Astrocyte (in vitro differentiated cells and primary cell): Measurements from ENCODE around the gene GMEB2. TPM values are rescaled to one million over a fixed set of nuclear protein-coding genes. Genes with fewer than 3 reads are reported as not detected.

Experiments
- DNase-seq: peaks from one replicate; pipeline ENCODE4 v3.0.0-alpha.2; 2010; ENCODE audit warnings: low read depth
- FAIRE-seq: peaks from 2 replicates; lab custom pipeline; 2011; peaks lifted over from hg19 to GRCh38; lab: Jason Lieb, UNC
- H2AFZ ChIP-seq: 2 replicates; pipeline ENCODE4 v1.6.0; 2012; ENCODE audit warnings: low read depth, low read length, inconsistent platforms
- H3K27ac ChIP-seq: 2 replicates; pipeline ENCODE4 v1.5.1; 2011; ENCODE audit warnings: low read depth, low read length, inconsistent platforms
- H3K27me3 ChIP-seq: 2 replicates; pipeline ENCODE4 v1.6.0; 2011; ENCODE audit warnings: low read length, inconsistent platforms; ENCODE audit not compliant: insufficient read depth
- H3K36me3 ChIP-seq: 2 replicates; pipeline ENCODE4 v1.5.1; 2011; ENCODE audit warnings: low read length, inconsistent platforms; ENCODE audit not compliant: insufficient read depth
- H3K4me1 ChIP-seq: 2 replicates; pipeline ENCODE4 v1.5.1; 2011; ENCODE audit warnings: low read length, inconsistent platforms; ENCODE audit not compliant: insufficient read depth
- H3K4me2 ChIP-seq: 2 replicates; pipeline ENCODE4 v1.6.0; 2012; ENCODE audit warnings: low read length, inconsistent platforms
- H3K4me3 ChIP-seq: 2 replicates; pipeline ENCODE4 v1.5.1; 2011; ENCODE audit warnings: low read depth, mild to moderate bottlenecking, low read length, inconsistent platforms; ENCODE audit not compliant: insufficient read depth
- H3K79me2 ChIP-seq: 2 replicates; pipeline ENCODE4 v1.6.0; 2012; ENCODE audit warnings: mild to moderate bottlenecking, low read length, inconsistent platforms; ENCODE audit not compliant: insufficient read depth
- H3K9ac ChIP-seq: 2 replicates; pipeline ENCODE4 v1.6.0; 2012; ENCODE audit warnings: mild to moderate bottlenecking, low read length, inconsistent platforms
- H3K9me3 ChIP-seq: 2 replicates; pipeline ENCODE4 v1.5.1; 2012; ENCODE audit warnings: low read depth, mild to moderate bottlenecking, low read length, inconsistent platforms; ENCODE audit not compliant: insufficient read depth
- H4K20me1 ChIP-seq: 2 replicates; pipeline ENCODE4 v1.6.0; 2012; ENCODE audit warnings: low read length, inconsistent platforms; ENCODE audit not compliant: insufficient read depth
- H3K27ac Mint-ChIP-seq: one replicate; pipeline ENCODE4 v1.8.0; 2021; ENCODE audit warnings: mild to moderate bottlenecking, mixed read lengths; ENCODE audit not compliant: unreplicated experiment
- H3K27me3 Mint-ChIP-seq: one replicate; pipeline ENCODE4 v1.8.0; 2021; ENCODE audit warnings: low read depth, mixed read lengths; ENCODE audit not compliant: unreplicated experiment
- H3K36me3 Mint-ChIP-seq: one replicate; pipeline ENCODE4 v1.8.0; 2021; ENCODE audit warnings: low read depth, mixed read lengths; ENCODE audit not compliant: unreplicated experiment
- H3K4me1 Mint-ChIP-seq: one replicate; pipeline ENCODE4 v1.8.0; 2021; ENCODE audit warnings: low read depth, mixed read lengths; ENCODE audit not compliant: unreplicated experiment
- H3K4me3 Mint-ChIP-seq: one replicate; pipeline ENCODE4 v1.8.0; 2021; ENCODE audit warnings: mild to moderate bottlenecking, moderate library complexity, mixed read lengths; ENCODE audit not compliant: unreplicated experiment
- H3K9me3 Mint-ChIP-seq: one replicate; pipeline ENCODE4 v1.8.0; 2021; ENCODE audit warnings: mild to moderate bottlenecking, mixed read lengths; ENCODE audit not compliant: unreplicated experiment
- CTCF ChIP-seq: IDR thresholded peaks from 2 replicates; pipeline ENCODE4 v1.5.1; 2011; ENCODE audit warnings: low read depth, mild to moderate bottlenecking, inconsistent platforms, low read length, moderate library complexity; ENCODE audit not compliant: insufficient read depth
- EZH2 ChIP-seq: IDR thresholded peaks from 2 replicates; pipeline ENCODE4 v1.6.1; 2012; ENCODE audit warnings: mild to moderate bottlenecking, low read length, inconsistent platforms; ENCODE audit not compliant: insufficient read depth
- total RNA-seq: library from RNA; stranded (reverse); gene quantifications from 2 replicates; pipeline ENCODE4 v1.2.1, GENCODE V29; 2021

GMEB2 gene
- total RNA-seq, 1 donor from 2014 or later, result 11.7 TPM

GRCh38 chr20:63543131-63543530 is 83.8 kb downstream of the GMEB2 start:
- peaks cover 7% of the 10 kb centered on the region for H3K27me3 Mint-ChIP-seq
- Histone ChIP-seq H4K20me1 (no peaks in the 10 kb centered on the region), H3K27ac (no peak overlapping the region), H3K4me1 (no peaks in the 10 kb centered on the region), H3K9me3 (no peaks in the 10 kb centered on the region), H3K9ac (no peak overlapping the region), H3K4me2 (no peak overlapping the region), H2AFZ (no peak overlapping the region), H3K79me2 (no peaks in the 10 kb centered on the region), H3K36me3 (no peaks in the 10 kb centered on the region), H3K4me3 (no peak overlapping the region), H3K27me3 (no peaks in the 10 kb centered on the region)
- FAIRE-seq (no peak), DNase-seq (no peak)
- no peak overlapping the region for H3K4me3 Mint-ChIP-seq
- no peaks in the 10 kb centered on the region for H3K9me3 Mint-ChIP-seq
- TF ChIP-seq CTCF (no peak), EZH2 (no peak)
- H3K4me1 Mint-ChIP-seq, result peaks cover 3% of the 10 kb centered on the region
- no peak overlapping the region for H3K27ac Mint-ChIP-seq
- H3K36me3 Mint-ChIP-seq, result peaks cover 2% of the 10 kb centered on the region

- Mint-ChIP-seq H3K36me3 (peaks cover 2% of the 10 kb centered on the region), H3K9me3 (no peaks in the 10 kb centered on the region), H3K27me3 (peaks cover 7% of the 10 kb centered on the region), H3K27ac (no peak overlapping the region), H3K4me1 (peaks cover 3% of the 10 kb centered on the region), H3K4me3 (no peak overlapping the region)
- no peak for DNase-seq
- FAIRE-seq, result no peak
- no peaks in the 10 kb centered on the region for H4K20me1 ChIP-seq
- no peaks in the 10 kb centered on the region for H3K27me3 ChIP-seq
- H3K4me1 ChIP-seq, result peaks cover 2% of the 10 kb centered on the region
- no peaks in the 10 kb centered on the region for H3K79me2 ChIP-seq
- no peaks in the 10 kb centered on the region for H3K9me3 ChIP-seq
- no peak overlapping the region for H3K9ac ChIP-seq
- no peak overlapping the region for H3K4me3 ChIP-seq
- no peak overlapping the region for H3K4me2 ChIP-seq
- no peaks in the 10 kb centered on the region for H3K36me3 ChIP-seq
- TF ChIP-seq CTCF (no peak), EZH2 (no peak)
- no peak overlapping the region for H2AFZ ChIP-seq
- H3K27ac ChIP-seq, result no peak overlapping the region
These were observed 84.2 kb downstream of the GMEB2 start for GRCh38 chr20:63542696-63543095.

GRCh38 chr20:63542031-63542559 is 84.8 kb downstream of the GMEB2 start:
- H3K4me1 Mint-ChIP-seq, result peaks cover 3% of the 10 kb centered on the region
- no peak for DNase-seq
- H3K36me3 Mint-ChIP-seq, result peaks cover 2% of the 10 kb centered on the region
- Histone ChIP-seq H3K27ac (no peak overlapping the region), H3K27me3 (no peaks in the 10 kb centered on the region), H3K36me3 (no peaks in the 10 kb centered on the region), H3K9ac (no peak overlapping the region), H3K9me3 (no peaks in the 10 kb centered on the region), H4K20me1 (no peaks in the 10 kb centered on the region), H3K4me2 (no peak overlapping the region), H3K79me2 (no peaks in the 10 kb centered on the region), H3K4me1 (peaks cover 5% of the 10 kb centered on the region), H2AFZ (no peak overlapping the region), H3K4me3 (no peak overlapping the region)
- H3K9me3 Mint-ChIP-seq, result no peaks in the 10 kb centered on the region
- no peak overlapping the region for H3K4me3 Mint-ChIP-seq
- no peak overlapping the region for H3K27ac Mint-ChIP-seq
- no peak for TF ChIP-seq CTCF
- TF ChIP-seq EZH2, result no peak
- FAIRE-seq, result no peak
- H3K27me3 Mint-ChIP-seq, result peaks cover 7% of the 10 kb centered on the region
